Dendritic cell treated with granulocyte-macrophage colony-stimulating factor and Interleukin-4, amounts not matched to agents 40 ng/mL and 50 ng/mL, for 4 days (primary cell): ENCODE measurements around the gene INHBE.
A peak's percentile ranks its signal among the peaks of the same experiment; 100 is the strongest.
"Not testable (repeated sequence)": the region's sequence is repeated elsewhere in the genome, so short reads cannot be mapped to it uniquely, and the experiment has no call there.

ENCODE experiments used
- H3K27ac Mint-ChIP-seq: one replicate; pipeline ENCODE4 v1.8.0; 2022; ENCODE audit warnings: mild to moderate bottlenecking, mixed read lengths
- H3K27me3 Mint-ChIP-seq: one replicate; pipeline ENCODE4 v1.8.0; 2022; ENCODE audit warnings: mild to moderate bottlenecking, mixed read lengths
- H3K36me3 Mint-ChIP-seq: one replicate; pipeline ENCODE4 v1.8.0; 2022; ENCODE audit warnings: low read depth, mixed read lengths
- H3K4me1 Mint-ChIP-seq: one replicate; pipeline ENCODE4 v1.8.0; 2022; ENCODE audit warnings: low read depth, mixed read lengths
- H3K4me3 Mint-ChIP-seq: one replicate; pipeline ENCODE4 v1.8.0; 2022; ENCODE audit warnings: mild to moderate bottlenecking, moderate library complexity, mixed read lengths
- H3K9me3 Mint-ChIP-seq: one replicate; pipeline ENCODE4 v1.8.0; 2022; ENCODE audit warnings: mixed read lengths
- intact Hi-C: fragments of 100-400 bp; cut with micrococcal nuclease; formaldehyde crosslinking; loops from one replicate; pipeline ENCODE4 v1.15.0; 2022

The INHBE gene

DNA sequence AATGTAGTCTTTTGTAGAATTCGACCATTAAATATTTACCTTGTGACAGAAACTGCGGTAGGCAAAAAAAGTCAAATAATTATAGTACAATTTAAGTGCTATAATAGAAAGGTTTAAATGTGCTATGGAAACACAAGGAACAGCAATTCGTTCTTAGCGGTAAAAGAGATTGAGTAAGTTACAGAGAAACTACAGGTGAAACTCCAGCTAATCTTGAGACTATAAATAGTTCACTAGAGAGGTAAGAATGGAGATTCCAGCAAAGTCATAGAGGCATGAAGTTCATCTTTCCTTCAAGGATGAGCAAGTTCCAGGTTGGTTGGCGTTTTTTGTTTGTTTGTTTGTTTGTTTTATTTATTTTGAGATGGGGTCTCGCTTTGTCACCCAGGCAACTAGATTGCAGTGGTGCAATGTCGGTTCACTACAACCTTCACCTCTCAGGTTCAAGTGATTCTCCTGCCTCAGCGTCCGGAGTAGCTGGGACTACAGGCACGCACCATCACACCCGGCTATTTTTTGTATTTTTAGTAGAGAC lies 23.4 kb upstream of the INHBE start:
- intact Hi-C loops: no loop called here
- peak overlapping the region; percentile 98 for H3K27ac Mint-ChIP-seq
- H3K36me3 Mint-ChIP-seq: peaks cover 7% of the 10 kb centered on the region
- H3K9me3 Mint-ChIP-seq: no peaks in the 10 kb centered on the region
- peaks cover 34% of the 10 kb centered on the region for H3K4me1 Mint-ChIP-seq
- no peaks in the 10 kb centered on the region for H3K27me3 Mint-ChIP-seq
- peak overlapping the region; percentile 86 for H3K4me3 Mint-ChIP-seq

DNA sequence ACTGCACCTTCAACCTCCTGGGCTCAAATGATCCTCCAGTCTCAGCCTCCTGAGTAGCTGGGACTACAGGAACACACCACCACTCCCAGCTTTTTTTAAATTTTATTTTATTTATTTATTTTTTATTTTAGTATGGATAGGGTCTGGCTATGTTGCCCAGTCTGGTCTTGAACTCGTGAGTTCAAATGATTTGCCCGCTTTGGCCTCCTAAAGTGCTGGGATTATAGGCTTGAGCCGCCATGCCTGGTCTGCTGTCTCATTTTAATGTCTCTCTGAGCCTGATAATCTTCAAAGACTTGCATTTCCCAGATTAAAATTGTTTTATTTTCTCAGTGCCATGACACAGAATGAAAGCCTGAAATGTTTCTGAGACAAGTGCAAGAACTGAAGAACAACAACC lies 21.7 kb upstream of the INHBE start:
- Mint-ChIP-seq H3K4me1 (peaks cover 28% of the 10 kb centered on the region), H3K4me3 (no peak overlapping the region), H3K9me3 (no peaks in the 10 kb centered on the region), H3K36me3 (peaks cover 7% of the 10 kb centered on the region), H3K27ac (no peak overlapping the region), H3K27me3 (no peaks in the 10 kb centered on the region)
- intact Hi-C loops: no loop called here

DNA sequence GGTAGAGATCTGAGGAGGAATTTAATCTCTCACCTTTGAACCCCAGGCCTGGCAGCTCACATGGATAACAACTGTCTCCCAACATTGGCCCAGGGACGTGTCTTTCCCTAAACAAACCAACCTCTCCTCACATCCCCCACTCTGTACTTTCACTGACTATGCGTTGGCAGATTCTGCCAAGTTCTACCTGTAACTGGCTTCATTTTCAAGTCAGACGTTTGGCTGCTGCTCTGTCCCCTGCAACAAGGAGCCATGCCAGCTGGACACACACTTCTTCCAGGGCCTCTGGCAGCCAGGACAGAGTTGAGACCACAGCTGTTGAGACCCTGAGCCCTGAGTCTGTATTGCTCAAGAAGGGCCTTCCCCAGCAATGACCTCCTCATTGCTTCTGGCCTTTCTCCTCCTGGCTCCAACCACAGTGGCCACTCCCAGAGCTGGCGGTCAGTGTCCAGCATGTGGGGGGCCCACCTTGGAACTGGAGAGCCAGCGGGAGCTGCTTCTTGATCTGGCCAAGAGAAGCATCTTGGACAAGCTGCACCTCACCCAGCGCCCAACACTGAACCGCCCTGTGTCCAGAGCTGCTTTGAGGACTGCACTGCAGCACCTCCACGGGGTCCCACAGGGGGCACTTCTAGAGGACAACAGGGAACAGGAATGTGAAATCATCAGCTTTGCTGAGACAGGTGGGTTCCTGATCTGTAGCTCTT lies 20.4 kb upstream of the INHBE start, which contains the start of gene INHBC:
Gene INHBC, plus strand, starts transcription at position 268 of the 707 bp plus-strand sequence. Its CDS starts 103 bp downstream, at position 371.
- Mint-ChIP-seq H3K4me3 (no peak within 1 kb of the TSS), H3K9me3 (no peaks in the 10 kb centered on the region), H3K4me1 (peaks cover 19% of the 10 kb centered on the region), H3K27me3 (no peaks in the 10 kb centered on the region), H3K36me3 (peaks cover 7% of the 10 kb centered on the region), H3K27ac (peak within 1 kb of the TSS; percentile 60)
- intact Hi-C loops: no loop called here

DNA sequence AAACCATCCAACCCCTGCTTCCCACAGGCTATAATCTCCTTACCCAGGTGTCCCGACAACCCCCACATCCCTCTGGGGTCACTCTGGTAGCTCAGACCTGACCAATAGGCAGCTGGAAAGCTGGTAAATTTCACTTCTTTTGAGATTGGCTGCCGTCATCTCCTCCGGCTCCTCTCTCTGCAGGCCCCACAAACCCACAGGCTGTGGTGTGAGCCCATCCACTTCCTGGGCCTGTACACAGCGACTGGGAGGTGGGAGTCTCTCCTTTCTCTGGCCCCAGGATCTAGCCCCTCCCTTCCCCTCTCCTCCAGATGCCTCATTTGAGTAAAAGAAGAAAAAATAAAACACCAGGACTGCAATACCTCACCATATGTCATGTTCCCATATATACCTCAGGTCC lies 19.8 kb upstream of the INHBE start:
- no peaks in the 10 kb centered on the region for H3K9me3 Mint-ChIP-seq
- H3K27ac Mint-ChIP-seq: peak overlapping the region; percentile 60
- peaks cover 14% of the 10 kb centered on the region for H3K4me1 Mint-ChIP-seq
- no peaks in the 10 kb centered on the region for H3K27me3 Mint-ChIP-seq
- peaks cover 2% of the 10 kb centered on the region for H3K36me3 Mint-ChIP-seq
- H3K4me3 Mint-ChIP-seq: no peak overlapping the region
- intact Hi-C loops: no loop called here

DNA sequence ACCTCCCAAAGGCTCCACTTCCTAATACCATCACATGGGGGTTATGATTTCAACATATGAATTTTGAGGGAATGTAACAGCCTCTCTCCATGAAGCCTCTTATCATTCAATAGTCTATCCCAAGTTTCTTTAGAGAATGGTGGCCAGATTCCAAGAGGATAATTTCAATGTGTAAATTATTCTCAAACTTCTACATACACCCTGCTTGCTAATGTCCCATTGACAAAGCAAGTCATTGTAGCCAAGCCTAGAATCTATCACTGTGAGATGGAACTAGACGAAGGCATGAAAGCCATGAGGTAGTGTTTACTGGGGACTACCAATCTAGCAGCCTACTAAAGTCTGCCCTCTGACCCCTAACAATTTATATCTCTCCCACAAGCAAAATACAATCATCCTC lies 16.7 kb upstream of the INHBE start:
- peaks cover 2% of the 10 kb centered on the region for H3K27me3 Mint-ChIP-seq
- no peaks in the 10 kb centered on the region for H3K36me3 Mint-ChIP-seq
- no peak overlapping the region for H3K27ac Mint-ChIP-seq
- H3K4me3 Mint-ChIP-seq: no peak overlapping the region
- H3K9me3 Mint-ChIP-seq: no peaks in the 10 kb centered on the region
- intact Hi-C loops: no loop called here
- peaks cover 12% of the 10 kb centered on the region for H3K4me1 Mint-ChIP-seq

DNA sequence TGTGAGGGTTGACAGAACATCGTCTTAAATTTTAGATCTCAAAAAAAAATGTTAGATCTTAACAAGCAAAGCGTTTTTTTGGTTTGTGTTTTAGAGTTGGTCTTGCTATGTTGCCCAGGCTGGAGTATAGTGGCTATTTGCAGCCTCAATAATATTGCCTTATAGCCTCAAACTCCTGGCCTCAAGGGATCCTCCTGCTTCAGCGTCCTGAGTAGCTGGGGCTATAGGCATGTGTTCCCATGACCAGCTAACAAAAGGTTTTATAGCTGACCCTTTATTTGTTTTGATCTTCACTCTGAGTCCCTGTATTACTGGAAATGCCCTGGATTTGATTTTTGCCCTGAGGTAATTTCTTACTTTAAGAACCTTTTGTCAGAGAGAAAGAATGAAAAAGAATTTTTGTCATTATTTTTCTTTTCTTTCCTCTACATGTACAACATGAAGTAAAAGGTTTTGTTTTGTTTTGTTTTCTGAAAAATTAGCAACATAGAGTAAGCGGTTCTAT lies 15.3 kb upstream of the INHBE start:
- Mint-ChIP-seq H3K36me3 (no peaks in the 10 kb centered on the region), H3K9me3 (no peaks in the 10 kb centered on the region), H3K4me3 (no peak overlapping the region), H3K27ac (no peak overlapping the region), H3K4me1 (peaks cover 19% of the 10 kb centered on the region), H3K27me3 (peaks cover 2% of the 10 kb centered on the region)
- intact Hi-C loops: no loop called here

DNA sequence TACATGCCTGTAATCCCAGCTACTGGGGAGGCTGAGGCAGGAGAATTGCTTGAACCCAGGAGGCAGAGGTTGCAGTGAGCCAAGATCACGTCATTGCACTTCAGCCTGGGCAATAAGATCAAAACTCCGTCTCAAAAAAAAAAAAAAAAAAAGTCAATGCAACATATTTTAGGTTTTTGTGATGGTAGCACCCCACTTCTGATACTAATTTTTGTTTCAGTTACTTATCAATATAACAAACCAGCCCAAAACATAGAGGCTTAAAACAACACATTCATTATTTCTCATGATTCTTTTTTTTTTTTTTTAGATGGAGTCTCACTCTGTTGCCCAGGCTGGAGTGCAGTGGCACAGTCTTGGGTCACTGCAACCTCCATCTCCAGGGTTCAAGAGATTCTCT lies 13.7 kb upstream of the INHBE start:
- H3K9me3 Mint-ChIP-seq, H3K27me3 Mint-ChIP-seq: not testable (repeated sequence)

DNA sequence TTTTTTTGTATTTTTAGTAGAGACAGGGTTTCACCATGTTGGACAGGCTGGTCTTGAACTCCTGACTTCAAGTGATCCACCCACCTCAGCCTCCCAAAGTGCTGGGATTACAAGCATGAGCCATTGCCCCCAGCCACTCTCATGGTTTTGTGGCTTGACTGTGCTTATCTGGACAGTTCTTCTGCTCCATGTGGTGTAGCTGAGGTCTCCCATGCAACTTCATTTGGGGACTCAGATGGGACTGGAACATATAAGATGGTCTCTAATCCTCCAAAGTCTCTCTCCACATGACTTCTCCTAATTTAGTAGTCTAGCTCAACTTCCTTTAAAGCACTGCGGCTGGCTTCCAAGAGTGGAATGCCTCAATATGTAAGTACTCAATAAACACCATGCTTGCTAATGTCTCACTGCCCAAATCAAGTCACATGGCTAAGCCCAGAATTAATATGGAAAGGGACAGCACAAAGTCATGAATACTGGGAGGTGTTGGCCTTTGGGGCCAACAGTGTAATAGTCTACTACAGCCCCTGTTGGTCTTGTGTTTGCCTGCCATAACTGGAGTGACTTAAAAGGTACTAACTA lies 13.2 kb upstream of the INHBE start:
- Mint-ChIP-seq H3K27ac (no peak overlapping the region), H3K4me1 (peaks cover 22% of the 10 kb centered on the region), H3K4me3 (no peak overlapping the region), H3K36me3 (no peaks in the 10 kb centered on the region), H3K27me3 (peaks cover 2% of the 10 kb centered on the region), H3K9me3 (no peaks in the 10 kb centered on the region)
- intact Hi-C loops: no loop called here

More for the DNA sequence above, 13.7 kb upstream of the INHBE start:
- H3K27ac Mint-ChIP-seq, intact Hi-C loops, H3K4me3 Mint-ChIP-seq, H3K36me3 Mint-ChIP-seq: not testable (repeated sequence)
- peaks cover 22% of the 10 kb centered on the region for H3K4me1 Mint-ChIP-seq

DNA sequence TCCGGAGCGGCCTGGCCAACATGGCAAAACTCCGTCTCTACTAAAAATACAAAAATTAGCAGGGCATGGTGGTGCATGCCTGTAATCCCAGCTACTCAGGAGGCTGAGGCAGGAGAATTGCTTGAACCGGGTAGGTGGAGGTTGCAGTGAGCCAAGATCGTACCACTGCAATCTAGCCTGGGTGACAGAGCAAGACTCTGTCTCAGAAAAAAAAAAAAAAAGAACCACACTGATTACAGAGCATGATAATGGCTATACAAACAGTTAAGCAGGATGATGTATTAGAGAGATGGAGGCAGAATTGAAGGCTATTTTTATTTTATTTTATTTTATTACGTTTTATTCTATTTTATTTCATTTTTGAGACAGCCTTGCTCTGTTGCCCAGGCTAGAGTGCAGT lies 10.8 kb upstream of the INHBE start:
- Mint-ChIP-seq H3K27ac (peak overlapping the region; percentile 69), H3K4me1 (peaks cover 22% of the 10 kb centered on the region)
- intact Hi-C loops: not testable (repeated sequence)

DNA sequence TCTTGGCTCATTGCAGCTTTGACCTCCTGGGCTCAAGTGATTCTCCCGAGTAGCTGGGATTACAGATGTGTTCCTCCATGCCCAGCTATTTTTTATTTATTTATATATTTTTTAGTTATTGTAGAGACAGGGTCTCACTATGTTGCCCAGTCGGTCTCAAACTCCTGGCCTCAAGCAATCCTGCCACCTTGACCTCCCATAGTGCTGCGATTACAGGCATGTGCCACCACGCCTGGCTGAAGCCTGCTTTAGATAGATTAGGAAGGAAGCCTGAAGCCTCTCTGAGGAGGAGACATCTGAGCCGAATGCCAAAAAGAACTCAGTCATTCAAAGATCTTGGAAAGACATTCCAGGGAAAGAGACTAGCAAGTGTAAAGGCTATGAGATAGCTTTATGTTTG lies 10.4 kb upstream of the INHBE start:
- H3K27me3 Mint-ChIP-seq: peaks cover 2% of the 10 kb centered on the region
- H3K4me1 Mint-ChIP-seq: peaks cover 22% of the 10 kb centered on the region
- intact Hi-C loops: no loop called here
- H3K9me3 Mint-ChIP-seq: no peaks in the 10 kb centered on the region
- no peaks in the 10 kb centered on the region for H3K36me3 Mint-ChIP-seq
- H3K4me3 Mint-ChIP-seq: no peak overlapping the region
- peak overlapping the region; percentile 69 for H3K27ac Mint-ChIP-seq

More for the DNA sequence above, 10.8 kb upstream of the INHBE start:
- not testable (repeated sequence) for H3K9me3 Mint-ChIP-seq, H3K36me3 Mint-ChIP-seq, H3K27me3 Mint-ChIP-seq, H3K4me3 Mint-ChIP-seq

DNA sequence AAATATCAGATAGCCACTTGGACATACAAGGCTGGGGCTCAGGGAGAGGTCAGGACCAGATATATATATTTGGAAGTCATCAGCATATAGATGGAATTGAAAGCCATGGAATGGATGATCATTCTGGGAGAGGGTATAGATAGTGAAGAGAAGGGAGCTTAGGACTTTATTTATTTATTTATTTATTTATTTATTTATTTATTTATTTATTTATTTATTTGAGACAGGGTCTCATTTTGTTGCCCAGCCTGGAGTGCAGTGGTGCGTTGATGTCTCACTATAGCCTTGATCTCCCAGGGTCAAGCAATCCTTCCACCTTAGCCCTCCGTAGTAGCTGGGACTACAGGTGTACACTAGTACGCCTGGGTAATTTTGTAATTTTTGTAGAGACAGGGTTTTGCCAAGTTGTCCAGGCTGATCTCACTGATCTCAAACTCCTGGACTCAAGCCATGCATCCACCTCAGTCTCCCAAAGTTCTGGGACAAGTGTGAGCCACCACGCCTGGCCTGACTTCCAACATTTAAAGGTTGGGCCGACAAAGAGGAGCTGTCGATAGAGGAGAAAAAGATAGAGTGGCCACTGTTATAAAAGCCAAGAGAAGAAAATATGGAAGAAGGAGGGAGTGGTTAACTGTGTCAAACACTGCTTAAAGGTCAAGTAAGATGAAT lies 8.7 kb upstream of the INHBE start:
- no peaks in the 10 kb centered on the region for H3K36me3 Mint-ChIP-seq
- no peak overlapping the region for H3K4me3 Mint-ChIP-seq
- no peak overlapping the region for H3K27ac Mint-ChIP-seq
- intact Hi-C loops: no loop called here
- H3K27me3 Mint-ChIP-seq: peaks cover 2% of the 10 kb centered on the region
- peaks cover 16% of the 10 kb centered on the region for H3K4me1 Mint-ChIP-seq
- no peaks in the 10 kb centered on the region for H3K9me3 Mint-ChIP-seq

DNA sequence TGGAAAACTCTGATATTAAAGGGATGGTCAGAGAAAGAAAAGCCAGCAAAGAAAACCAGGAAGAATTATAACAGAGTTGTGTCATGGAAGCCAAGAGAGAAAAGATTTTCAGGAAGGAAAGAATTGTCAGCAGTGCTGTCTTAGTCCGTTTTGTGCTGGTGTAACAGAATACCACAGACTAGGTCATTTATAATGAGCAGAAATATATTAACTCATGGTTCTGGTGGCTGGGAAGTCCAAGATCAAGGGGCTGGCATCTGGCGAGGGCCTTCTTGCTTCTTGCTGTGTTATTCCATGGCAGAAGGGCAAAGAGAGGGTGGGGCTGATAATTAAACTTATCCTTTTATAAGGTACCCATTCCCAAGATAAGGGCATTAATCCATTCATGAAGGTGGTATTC lies 6.4 kb upstream of the INHBE start:
- intact Hi-C loops: no loop called here
- Mint-ChIP-seq H3K36me3 (no peaks in the 10 kb centered on the region), H3K4me3 (no peak overlapping the region), H3K9me3 (no peaks in the 10 kb centered on the region), H3K27ac (no peak overlapping the region), H3K4me1 (peaks cover 26% of the 10 kb centered on the region), H3K27me3 (no peaks in the 10 kb centered on the region)

DNA sequence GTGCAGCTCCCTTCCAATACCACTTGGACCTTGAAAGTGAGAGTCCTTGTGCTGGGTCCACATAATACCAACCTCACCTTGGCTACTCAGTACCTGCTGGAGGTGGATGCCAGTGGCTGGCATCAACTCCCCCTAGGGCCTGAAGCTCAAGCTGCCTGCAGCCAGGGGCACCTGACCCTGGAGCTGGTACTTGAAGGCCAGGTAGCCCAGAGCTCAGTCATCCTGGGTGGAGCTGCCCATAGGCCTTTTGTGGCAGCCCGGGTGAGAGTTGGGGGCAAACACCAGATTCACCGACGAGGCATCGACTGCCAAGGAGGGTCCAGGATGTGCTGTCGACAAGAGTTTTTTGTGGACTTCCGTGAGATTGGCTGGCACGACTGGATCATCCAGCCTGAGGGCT lies 5.7 kb upstream of the INHBE start:
- no peaks in the 10 kb centered on the region for H3K9me3 Mint-ChIP-seq
- no peak overlapping the region for H3K4me3 Mint-ChIP-seq
- intact Hi-C loops: no loop called here
- no peaks in the 10 kb centered on the region for H3K27me3 Mint-ChIP-seq
- H3K4me1 Mint-ChIP-seq: peaks cover 24% of the 10 kb centered on the region
- H3K36me3 Mint-ChIP-seq: no peaks in the 10 kb centered on the region
- no peak overlapping the region for H3K27ac Mint-ChIP-seq

DNA sequence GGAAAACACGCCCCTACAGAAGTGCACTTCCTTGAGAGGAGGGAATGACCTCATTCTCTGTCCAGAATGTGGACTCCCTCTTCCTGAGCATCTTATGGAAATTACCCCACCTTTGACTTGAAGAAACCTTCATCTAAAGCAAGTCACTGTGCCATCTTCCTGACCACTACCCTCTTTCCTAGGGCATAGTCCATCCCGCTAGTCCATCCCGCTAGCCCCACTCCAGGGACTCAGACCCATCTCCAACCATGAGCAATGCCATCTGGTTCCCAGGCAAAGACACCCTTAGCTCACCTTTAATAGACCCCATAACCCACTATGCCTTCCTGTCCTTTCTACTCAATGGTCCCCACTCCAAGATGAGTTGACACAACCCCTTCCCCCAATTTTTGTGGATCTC lies 5.0 kb upstream of the INHBE start:
- no peaks in the 10 kb centered on the region for H3K36me3 Mint-ChIP-seq
- H3K27me3 Mint-ChIP-seq: peaks cover under 1% of the 10 kb centered on the region
- H3K27ac Mint-ChIP-seq: no peak overlapping the region
- H3K4me3 Mint-ChIP-seq: no peak overlapping the region
- intact Hi-C loops: loop anchor here (5.0 kb wide), 1 partner anchor 188 kb away; no protein-coding TSS in a partner anchor
- H3K4me1 Mint-ChIP-seq: peaks cover 21% of the 10 kb centered on the region
- no peaks in the 10 kb centered on the region for H3K9me3 Mint-ChIP-seq
